GM18951 (cell line): ENCODE results near the gene KXD1.
A peak's percentile ranks its signal among the peaks of the same experiment; 100 is the strongest.
"Not testable (repeated sequence)": the region's sequence is repeated elsewhere in the genome, so short reads cannot be mapped to it uniquely, and the experiment has no call there.

ENCODE experiments used
- POLR2A ChIP-seq: IDR thresholded peaks from 4 replicates; pipeline ENCODE4 v1.6.1; 2011; ENCODE audit warnings: mild to moderate bottlenecking; ENCODE audit not compliant: insufficient read length, insufficient read depth; ENCODE audit errors: extremely low read depth
- in situ Hi-C: fragments of 300-500 bp; cut with MboI; formaldehyde crosslinking; loops from one replicate; pipeline ENCODE4 v1.12.0; 2022; ENCODE audit warnings: low sequenced_read_pairs, mixed read lengths, inconsistent platforms; ENCODE audit not compliant: unreplicated experiment

KXD1 gene

DNA sequence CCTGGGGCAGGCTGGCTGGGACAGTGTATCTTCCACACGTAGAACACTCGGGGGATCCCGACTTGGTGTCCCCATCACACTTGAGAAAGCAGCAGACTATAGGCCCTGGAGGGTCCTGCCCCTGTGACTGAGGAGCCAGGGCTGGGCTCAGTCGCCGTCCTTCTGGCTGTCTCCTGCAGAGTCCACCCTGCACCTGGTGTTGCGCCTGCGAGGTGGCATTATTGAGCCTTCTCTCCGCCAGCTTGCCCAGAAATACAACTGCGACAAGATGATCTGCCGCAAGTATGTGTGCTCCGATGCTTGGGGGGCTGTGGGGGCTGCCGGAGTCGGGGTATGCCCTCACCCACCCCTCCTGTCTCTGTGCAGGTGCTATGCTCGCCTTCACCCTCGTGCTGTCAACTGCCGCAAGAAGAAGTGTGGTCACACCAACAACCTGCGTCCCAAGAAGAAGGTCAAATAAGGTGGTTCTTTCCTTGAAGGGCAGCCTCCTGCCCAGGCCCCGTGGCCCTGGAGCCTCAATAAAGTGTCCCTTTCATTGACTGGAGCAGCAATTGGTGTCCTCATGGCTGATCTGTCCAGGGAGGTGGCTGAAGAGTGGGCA, 17.1 kb downstream of the KXD1 start:
- no peak for TF ChIP-seq POLR2A
- in situ Hi-C loops: no loop called here

DNA sequence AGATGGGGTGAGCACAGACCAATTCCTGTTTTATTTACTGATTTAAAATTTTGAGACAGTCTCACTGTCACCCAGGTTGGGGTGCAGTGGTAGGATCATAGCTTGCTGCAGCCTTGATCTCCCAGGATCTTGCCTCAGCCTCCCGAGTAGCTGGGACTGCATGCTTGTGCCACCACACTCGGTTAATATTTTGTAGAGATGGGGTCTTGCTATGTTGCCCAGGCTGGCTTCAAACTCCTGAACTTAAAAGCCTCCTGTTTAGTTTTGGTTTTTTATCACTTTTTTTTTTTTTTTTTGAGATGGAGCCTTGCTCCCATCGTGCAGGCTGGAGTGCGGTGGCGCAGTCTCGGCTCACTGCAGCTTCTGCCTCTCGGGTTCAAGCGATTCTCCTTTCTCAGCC, 18.7 kb downstream of the KXD1 start:
- TF ChIP-seq POLR2A: no peak
- in situ Hi-C loops: no loop called here

DNA sequence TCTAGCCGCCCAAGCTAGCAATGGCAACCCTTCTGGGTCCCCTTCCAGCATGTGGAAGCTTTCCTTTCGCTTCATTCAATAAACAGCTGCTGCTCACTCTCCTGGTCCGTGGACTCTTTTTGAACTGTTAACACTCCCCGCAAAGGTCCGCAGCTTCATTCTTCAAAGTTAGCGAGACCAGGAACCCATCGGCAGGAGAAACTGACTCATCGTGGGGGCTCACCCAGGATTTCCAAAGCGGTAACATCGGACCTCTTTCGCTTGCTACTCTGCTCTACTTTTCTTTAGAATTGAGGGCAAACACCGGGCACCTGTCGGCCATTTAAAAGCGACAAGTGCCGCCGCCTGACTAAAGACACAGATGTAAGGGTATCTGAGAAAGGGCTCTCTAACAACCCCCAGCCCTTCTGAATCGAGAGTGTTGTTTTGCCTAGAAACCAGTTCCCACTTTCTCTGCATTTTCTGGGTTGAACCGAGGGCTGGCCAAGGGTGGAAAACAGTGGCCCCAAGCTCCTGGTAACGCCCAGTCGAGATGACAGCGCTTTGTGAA, 19.8 kb downstream of the KXD1 start:
- in situ Hi-C loops: no loop called here
- no peak for TF ChIP-seq POLR2A

DNA sequence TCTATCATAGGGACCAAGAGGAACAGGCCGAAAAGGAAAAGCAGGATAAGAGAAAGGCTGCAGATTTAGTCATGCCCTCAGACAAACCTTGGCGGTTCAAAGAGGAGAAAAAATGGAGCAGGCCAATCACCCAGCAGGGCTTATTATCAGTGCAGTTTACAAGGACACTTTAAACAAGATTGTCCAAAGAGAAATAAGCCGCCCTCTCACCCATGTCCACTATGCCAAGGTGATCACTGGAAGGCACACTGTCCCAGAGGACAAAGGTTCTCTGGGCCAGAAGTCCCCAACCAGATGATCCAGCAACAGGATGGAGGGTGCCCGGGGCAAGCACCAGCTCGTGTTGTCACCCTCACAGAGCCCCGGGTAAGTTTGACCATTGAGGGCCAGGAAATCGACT, 22.6 kb downstream of the KXD1 start:
- no peak for TF ChIP-seq POLR2A
- in situ Hi-C loops: no loop called here

DNA sequence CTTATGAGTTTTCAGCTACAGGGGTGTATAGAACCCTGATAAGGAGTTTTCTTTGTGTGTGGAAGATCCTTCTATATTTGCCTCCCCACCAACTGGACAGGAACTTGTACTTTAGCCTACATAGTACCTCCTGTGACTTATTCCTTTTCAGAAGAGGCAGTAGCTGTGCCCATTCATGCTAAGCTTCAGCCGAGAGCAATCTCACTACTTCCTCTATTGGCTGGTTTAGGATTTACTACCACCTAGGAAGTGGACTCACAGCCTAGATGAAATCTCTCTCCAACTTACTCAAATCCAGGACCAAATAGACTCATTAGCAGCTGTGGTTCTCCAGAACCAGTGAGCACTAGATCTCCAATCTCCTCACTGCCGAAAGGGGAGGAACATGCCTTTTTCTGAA, 28.6 kb downstream of the KXD1 start:
- TF ChIP-seq POLR2A: no peak
- in situ Hi-C loops: no loop called here

DNA sequence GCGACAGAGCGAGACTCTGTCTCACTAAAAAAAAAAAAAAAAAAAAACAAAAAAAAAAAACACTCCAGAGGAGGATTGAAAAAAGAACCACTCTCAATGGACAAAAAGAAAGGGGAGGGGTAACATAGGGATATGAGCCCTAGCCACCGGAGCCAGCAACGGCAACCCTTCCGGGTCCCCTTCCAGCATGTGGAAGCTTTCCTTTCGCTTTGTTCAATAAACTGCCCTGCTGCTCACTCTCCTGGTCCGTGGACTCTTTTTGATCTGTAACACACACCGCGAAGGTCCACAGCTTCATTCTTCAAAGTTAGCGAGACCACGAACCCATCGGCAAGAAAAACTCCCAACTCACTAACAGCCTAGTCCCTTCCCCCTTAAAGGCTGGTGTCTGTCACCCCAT, 29.9 kb downstream of the KXD1 start:
- in situ Hi-C loops: no loop called here
- no peak for TF ChIP-seq POLR2A

DNA sequence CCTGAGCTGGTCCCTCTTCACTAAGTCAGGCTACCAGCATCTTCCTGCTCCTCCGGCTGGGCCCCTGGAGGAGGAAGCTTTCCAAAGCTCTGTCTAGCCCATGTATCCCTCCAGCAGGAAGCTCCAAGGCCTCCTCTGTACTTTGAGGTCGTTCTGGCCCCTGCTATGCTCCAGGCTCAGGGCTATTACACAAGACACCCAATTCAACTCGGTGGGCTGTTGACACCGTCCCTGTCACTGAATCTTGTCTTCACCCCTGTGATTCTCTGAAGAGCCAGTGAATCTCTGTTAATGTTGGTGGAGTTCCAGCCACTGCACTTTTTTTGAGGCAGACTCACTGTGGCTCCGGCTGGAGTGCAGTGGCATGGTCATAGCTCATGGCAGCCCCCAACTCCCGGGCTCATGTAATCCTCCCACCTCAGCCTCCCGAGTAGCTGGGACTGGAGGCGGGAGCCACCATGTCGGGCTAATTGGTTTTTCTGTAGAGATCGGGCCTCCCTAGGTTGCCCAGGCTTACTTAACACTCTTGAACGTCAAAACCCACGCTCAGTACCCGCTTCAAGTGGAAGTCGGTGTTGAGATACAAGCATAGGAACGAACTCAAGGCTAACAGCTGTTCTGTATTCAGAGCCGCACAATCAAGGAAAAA, 30.4 kb downstream of the KXD1 start:
- in situ Hi-C loops: no loop called here
- no peak for TF ChIP-seq POLR2A

DNA sequence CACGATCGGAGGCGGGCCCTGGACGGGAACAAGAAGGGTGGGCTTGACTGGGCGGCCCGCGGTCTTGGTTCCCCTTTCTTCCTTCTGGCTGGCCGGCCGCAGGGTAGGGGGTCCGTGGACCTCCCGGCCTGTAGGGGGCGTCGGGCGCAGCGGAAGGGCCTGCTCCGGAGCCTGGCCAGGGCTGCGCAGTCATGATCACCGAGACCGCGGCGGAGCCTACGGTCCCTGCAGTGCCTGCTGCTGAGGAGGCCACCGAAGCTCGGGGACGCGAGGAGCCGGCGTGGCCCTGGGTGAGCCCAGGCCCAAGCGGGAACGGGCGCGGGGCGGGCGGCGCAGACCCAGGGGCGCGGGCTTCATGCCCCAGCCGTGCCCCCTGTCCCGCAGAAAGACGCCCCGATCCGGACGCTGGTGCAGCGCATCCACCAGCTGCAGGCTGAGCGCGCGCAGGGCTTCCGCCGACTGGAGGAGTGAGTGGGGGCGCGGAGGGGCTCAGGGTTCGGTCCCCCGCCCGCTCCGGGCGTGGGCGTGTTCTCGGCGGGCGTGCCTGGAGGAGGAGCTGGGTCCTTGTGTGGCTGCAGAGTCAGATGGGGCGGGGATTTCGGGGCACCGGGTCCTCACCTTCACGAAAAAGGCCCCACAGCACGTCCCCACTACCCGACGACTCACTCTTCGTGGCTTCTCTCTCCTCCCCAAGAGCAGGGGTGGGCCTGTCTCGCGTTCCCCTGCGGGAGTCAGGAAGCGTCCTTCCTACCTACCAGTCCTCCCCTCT, 31.1 kb downstream of the KXD1 start, which contains the start of gene REX1BD:
TSS of gene REX1BD (plus strand) at position 188 of the 769 bp plus-strand sequence. CDS start at position 192, 4 bp downstream.
- in situ Hi-C loops: no loop called here
- peak; percentile 94 for TF ChIP-seq POLR2A

DNA sequence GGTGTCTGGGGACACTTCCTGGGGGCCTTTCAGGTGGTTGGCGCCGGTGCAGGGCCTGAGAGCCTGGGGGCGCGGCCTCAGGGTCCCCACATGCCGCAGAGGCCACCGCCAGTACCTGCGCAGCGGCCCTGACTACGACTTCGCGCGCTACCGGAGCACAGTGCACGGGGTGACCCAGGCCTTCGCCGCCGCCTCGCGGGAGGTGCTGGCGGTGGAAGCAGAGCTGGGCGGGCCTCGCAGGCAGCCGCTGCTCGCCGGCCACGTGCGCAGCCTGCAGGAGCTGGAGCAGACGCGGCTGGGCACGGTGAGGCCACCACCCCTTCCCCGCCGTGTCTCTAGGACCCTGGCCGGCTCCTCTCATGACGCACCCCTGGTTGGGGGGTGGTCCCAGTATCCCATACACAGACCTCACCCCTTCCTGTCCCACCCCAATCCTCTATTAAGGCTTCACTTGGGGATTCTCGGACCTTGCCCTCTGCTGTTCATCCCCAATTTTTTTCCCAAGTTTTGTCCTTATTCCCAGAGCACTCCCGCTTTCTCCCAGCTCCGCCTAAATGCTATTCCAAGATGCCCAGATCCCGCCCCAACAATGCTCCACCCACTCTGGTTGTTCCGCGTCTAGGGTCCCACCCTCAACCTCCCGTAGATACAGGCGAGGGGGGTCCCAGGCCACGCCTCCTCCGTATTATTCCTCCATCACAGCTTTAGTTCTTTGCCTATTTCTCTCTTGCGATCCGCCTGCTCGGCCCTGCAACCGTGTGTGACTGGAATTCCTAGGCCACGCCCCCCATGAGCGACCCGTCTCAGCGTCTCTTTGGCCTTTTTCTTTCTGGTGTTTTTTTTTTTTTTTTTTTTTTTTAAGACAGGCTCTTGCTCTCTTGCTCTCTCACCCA, 32.0 kb downstream of the KXD1 start:
- in situ Hi-C loops: no loop called here
- TF ChIP-seq POLR2A: no peak

DNA sequence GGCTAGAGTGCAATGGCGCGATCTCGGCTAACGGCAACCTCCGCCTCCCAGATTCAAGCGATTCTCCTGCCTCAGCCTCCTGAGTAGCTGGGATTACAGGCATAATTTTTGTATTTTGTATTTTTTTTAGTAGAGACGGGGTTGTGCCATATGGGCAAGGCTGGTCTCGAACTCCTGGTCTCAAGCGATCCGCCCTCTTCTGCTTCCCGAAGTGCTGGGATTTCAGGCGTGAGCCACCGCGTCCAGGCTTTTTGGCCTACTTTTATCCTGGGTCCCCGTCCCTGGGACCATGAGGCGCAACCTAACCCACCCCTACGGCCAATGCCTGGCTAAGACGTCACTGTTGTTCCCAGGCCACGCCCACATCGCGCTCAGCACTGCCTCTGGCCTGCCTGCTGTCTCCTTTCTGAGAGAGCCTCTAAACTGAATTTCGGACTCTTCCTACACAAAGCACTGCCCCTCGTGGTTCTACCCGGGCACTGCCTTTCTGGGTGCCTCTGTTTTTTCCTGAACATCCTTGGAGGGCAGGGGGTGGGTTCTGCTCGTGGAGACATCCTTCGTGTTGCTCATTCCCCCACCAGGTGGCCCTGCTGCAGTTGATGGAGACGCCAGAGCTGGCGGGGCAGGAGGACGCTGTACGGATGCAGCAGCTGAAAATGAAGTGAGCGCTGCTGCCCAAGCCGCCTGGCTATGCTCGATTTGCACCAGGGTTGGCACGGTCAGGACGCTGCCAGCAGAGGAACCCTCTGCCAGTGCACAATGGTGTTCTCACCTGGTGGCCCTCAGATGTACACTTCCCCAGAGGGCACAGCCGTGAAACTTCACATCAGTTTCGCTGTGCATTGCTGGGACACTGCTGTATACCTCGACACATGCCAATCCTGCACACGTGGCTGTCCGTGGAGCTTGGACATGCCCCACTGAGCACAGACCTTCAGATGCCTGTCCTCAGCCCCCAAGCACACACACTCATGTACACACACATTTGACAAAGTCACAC, 32.9 kb downstream of the KXD1 start:
- in situ Hi-C loops: no loop called here
- no peak for TF ChIP-seq POLR2A

DNA sequence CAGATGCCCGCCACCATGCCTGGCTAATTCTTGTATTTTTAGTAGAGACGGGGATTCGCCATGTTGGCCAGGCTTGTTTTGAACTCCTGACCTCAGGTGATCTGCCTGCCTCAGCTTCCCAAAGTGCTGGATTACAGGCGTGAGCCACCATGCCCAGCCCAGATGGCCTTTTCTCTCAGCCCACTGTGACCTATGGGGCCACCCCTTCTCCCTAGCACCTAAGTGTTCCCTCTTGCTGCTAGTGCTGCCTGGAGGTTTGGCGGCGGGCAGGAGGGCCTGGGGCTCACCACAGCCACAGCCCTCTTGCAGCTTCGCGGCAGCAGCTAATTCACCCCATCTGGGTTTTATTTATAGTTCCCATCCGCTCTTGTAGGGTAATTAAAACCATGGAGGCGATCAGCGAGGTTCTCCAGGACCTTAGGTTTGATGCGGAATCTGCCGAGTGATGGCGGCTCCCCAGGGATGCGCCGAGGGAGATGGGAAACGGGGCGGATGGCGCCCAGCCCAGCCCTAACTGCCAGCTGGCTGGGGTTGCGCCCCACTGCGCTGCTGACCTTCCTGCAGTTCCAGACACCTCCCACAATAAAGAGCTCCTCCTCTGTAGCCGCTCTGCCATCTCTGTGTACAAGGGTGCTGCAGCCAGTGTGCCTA, 34.2 kb downstream of the KXD1 start:
- TF ChIP-seq POLR2A: no peak

DNA sequence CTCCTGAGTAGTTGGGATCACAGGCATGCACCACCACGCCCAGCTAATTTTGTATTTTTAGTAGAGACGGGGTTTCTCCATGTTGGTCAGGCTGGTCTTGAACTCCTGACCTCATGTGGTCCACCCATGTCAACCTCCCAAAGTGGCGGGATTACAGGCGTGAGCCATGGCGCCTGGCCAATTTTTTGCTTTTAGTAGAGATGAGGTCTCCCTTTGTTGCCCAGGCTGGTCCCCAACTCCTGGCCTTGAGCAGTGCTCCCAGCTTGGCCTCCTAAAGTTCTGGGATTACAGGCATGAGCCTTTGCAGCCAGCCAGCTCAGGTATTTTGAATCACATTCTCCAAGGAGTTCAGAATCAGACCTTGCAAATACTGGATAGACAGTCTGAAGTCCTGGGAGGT, 35.1 kb downstream of the KXD1 start:
- in situ Hi-C loops: not testable (repeated sequence)

More for the DNA sequence above, 34.2 kb downstream of the KXD1 start:
- in situ Hi-C loops: no loop called here
